ENCODE results near the gene ACSL3. TPM values are rescaled to one million over a fixed set of nuclear protein-coding genes. Genes with fewer than 3 reads are reported as not detected.
A peak's percentile ranks its signal among the peaks of the same experiment; 100 is the strongest.

Gene ACSL3
- total and polyA plus RNA-seq, 12 donors: 11.0 to 130 (median 70.6) TPM

GRCh38 chr2:222892761-222893160, 31.9 kb downstream of the ACSL3 start:
- H3K27ac ChIP-seq: peak overlapping the region in 2 of 5 donors; percentile 36 to 69
- H3K27me3 ChIP-seq: no peaks in the 10 kb centered on the region
- peaks cover 15 to 41% of the 10 kb centered on the region in 2 donors for H3K4me1 ChIP-seq (replicated peaks in 1 of 2)
- H3K4me3 ChIP-seq: no peak overlapping the region
- intact Hi-C loops (cut with DNase I): no loop called here
- TF ChIP-seq POLR2A (IDR thresholded peaks at IDR 0.05) (no peak), CTCF (IDR thresholded peaks at IDR 0.05) (no peak)
- H3K9me3 ChIP-seq (replicated peaks in 1 of 3): no peaks in the 10 kb centered on the region
- 68 to 81% (median 78%) methylated on average over 1 of the region's 1 CpG for WGBS, 4 donors
- DNase-seq: no peak
- no peaks in the 10 kb centered on the region for H3K36me3 ChIP-seq (replicated peaks in 1 of 2)

GRCh38 chr2:222893716-222894115, 32.9 kb downstream of the ACSL3 start:
- TF ChIP-seq CTCF (IDR thresholded peaks at IDR 0.05): no peak
- no peak for TF ChIP-seq POLR2A (IDR thresholded peaks at IDR 0.05)
- no peak overlapping the region for H3K27ac ChIP-seq
- no peaks in the 10 kb centered on the region for H3K36me3 ChIP-seq (replicated peaks in 1 of 2)
- no peak for DNase-seq
- H3K4me3 ChIP-seq: no peak overlapping the region
- H3K9me3 ChIP-seq (replicated peaks in 1 of 3): no peaks in the 10 kb centered on the region
- H3K4me1 ChIP-seq (replicated peaks in 1 of 2): peaks cover 15 to 46% of the 10 kb centered on the region in 2 donors
- intact Hi-C loops (cut with DNase I): no loop called here
- WGBS, 4 donors: 95 to 99% (median 98%) methylated on average over 4 of the region's 4 CpGs
- no peaks in the 10 kb centered on the region for H3K27me3 ChIP-seq

- no peak overlapping the region for H3K4me3 ChIP-seq
- no peaks in the 10 kb centered on the region for H3K9me3 ChIP-seq (replicated peaks in 1 of 3)
- H3K27ac ChIP-seq: no peak overlapping the region
- no peaks in the 10 kb centered on the region for H3K36me3 ChIP-seq (replicated peaks in 1 of 2)
- WGBS, 4 donors: 56% methylated on average over 1 of the region's 1 CpG; no CpG with 5 or more reads in 3 of the 4 donors
- intact Hi-C loops (cut with DNase I): no loop called here
- H3K27me3 ChIP-seq: no peaks in the 10 kb centered on the region
- DNase-seq: no peak
- H3K4me1 ChIP-seq (replicated peaks in 1 of 2): peaks cover 15 to 50% of the 10 kb centered on the region in 2 donors
- TF ChIP-seq POLR2A (IDR thresholded peaks at IDR 0.05) (no peak), CTCF (IDR thresholded peaks at IDR 0.05) (no peak)
Observed at GRCh38 chr2:222895144-222895543, 34.3 kb downstream of the ACSL3 start.

- 65 to 82% (median 72%) methylated on average over 2 of the region's 3 CpGs for WGBS, 4 donors
Observed at GRCh38 chr2:222897898-222898297, 37.1 kb downstream of the ACSL3 start.

More at GRCh38 chr2:222897898-222898297, 37.1 kb downstream of the ACSL3 start:
- Histone ChIP-seq H3K27ac (no peak overlapping the region), H3K9me3 (replicated peaks in 1 of 3) (no peaks in the 10 kb centered on the region), H3K4me3 (no peak overlapping the region), H3K36me3 (replicated peaks in 1 of 2) (no peaks in the 10 kb centered on the region), H3K4me1 (replicated peaks in 1 of 2) (peaks cover 0 to 24% of the 10 kb centered on the region in 2 donors), H3K27me3 (no peaks in the 10 kb centered on the region)
- no peak for TF ChIP-seq CTCF (IDR thresholded peaks at IDR 0.05)
- TF ChIP-seq POLR2A (IDR thresholded peaks at IDR 0.05): no peak
- DNase-seq: no peak
- intact Hi-C loops (cut with DNase I): no loop called here
